B cell (primary cell): ENCODE measurements around the gene ZNF423.

Source experiments
- EZH2 ChIP-seq: IDR thresholded peaks from 2 replicates; pipeline ENCODE4 v1.6.1; 2012; ENCODE audit warnings: borderline replicate concordance, low read depth, mild to moderate bottlenecking, moderate library complexity, low read length; ENCODE audit not compliant: insufficient read depth, poor library complexity, severe bottlenecking
- TF ChIP-seq, protein P1 (sequence below): fragments of 200-600 bp; IDR thresholded peaks from one replicate; pipeline ENCODE4 v1.8.0; 2022; ENCODE audit warnings: antibody characterized with exemption, mild to moderate bottlenecking

DNA sequence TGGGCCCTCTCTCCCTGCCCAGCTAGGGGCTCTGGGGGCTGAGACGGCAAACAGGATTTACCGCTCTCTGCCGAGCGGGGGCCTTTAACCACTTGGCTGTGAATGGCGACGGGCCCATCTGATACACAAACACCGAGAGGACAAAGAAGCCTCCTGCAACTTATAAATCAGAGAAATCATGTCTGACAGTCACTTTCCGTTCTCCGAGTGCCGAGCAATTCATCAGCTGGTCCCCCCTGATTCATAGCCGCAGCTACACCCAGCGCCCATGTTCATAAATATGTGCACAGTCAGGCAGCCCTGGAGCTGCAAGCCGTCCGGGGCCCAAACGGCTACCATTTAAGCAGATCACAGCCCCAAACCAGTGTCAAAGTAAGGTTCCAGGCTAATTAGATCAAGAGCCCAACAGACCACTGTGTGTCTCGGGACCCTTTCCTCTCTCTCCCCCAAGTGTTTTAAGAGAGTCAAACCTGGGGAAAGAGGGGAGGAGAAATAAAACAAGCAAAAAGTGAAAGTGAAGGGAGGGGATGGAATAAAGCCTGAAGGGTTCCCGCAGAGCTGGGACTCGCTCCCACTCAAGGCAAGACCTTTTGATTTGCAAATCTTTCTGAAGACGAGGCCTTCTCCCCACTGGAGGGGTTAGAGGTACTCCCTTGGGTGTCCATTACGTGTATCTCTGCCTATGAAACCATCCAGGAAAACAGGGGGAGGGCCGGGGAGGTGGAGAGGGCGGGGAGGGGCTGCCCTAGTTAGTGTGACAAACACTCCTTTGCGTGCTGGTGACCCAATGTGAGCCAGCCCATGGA is 327.6 kb downstream of the ZNF423 start:
- TF ChIP-seq, protein P1, sequence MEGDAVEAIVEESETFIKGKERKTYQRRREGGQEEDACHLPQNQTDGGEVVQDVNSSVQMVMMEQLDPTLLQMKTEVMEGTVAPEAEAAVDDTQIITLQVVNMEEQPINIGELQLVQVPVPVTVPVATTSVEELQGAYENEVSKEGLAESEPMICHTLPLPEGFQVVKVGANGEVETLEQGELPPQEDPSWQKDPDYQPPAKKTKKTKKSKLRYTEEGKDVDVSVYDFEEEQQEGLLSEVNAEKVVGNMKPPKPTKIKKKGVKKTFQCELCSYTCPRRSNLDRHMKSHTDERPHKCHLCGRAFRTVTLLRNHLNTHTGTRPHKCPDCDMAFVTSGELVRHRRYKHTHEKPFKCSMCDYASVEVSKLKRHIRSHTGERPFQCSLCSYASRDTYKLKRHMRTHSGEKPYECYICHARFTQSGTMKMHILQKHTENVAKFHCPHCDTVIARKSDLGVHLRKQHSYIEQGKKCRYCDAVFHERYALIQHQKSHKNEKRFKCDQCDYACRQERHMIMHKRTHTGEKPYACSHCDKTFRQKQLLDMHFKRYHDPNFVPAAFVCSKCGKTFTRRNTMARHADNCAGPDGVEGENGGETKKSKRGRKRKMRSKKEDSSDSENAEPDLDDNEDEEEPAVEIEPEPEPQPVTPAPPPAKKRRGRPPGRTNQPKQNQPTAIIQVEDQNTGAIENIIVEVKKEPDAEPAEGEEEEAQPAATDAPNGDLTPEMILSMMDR: no peak
- TF ChIP-seq EZH2: no peak
